T-helper 1 cell treated with Interleukin-12 subunit alpha and Interleukin-12 subunit beta and Interleukin-4 antibody, amounts not matched to agents 30 ng/mL and 1 ng/mL, for 36 hours (primary cell): ENCODE measurements around the gene HLTF. TPM values are rescaled to one million over a fixed set of nuclear protein-coding genes. Genes with fewer than 3 reads are reported as not detected.

Experiments
- intact Hi-C: fragments of 100-400 bp; cut with micrococcal nuclease; formaldehyde crosslinking; loops from one replicate; pipeline ENCODE4 v1.15.1; 2024
- total RNA-seq: library from RNA; stranded (reverse); gene quantifications from 2 replicates; pipeline ENCODE4 v1.2.3, GENCODE V29; 2022

The HLTF gene
- total RNA-seq, 1 donor from 2014 or later, result 17.7 TPM

DNA sequence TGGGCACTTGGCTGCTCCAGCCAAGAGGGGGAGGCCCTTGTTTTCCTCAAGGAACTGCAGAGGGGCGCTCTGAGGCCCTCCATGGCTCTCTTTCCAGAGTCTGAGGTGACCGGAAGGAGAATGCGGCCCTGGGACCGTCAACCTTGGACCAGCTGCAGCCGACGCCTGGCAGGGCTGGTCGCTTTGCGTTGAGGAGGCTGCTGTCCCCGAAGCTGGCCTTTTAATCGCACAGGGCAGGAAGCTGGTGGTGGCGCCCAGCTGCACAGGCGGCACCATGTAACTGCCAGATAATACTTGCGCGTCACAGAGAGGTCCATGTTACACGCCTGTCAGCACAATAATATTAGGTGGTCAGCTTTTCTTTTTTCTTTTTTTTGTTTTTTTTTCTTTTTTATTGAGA lies 875 bp upstream of the HLTF start:
- intact Hi-C loops, result loop anchor here (5.0 kb wide), 2 partner anchors 1320 to 1615 kb away; partner anchors contain the start of genes ERICH6 and TSC22D2

DNA sequence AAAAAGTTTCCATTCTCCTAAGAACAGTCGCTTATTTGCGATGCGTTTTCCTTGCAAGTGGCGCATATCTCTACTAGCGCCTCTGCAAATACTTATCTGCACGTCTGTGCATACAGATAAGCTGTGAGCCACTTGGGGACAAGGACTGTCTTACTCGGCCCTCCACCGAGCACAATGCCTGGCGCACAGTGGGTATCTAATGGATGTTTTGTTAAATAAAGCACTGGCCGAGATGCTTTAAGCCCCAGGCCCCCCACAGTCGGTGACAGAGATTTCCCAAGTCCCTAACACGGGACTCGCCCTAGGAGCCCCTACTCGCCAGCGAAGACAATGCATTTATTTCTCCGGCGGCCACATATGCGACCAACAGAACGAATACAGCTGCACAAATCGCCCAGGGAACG lies 503 bp downstream of the HLTF start:
- intact Hi-C loops, result loop anchor here (1.0 to 5.0 kb wide), 11 partner anchors 10 to 1616 kb away; partner anchors contain the start of genes ERICH6, GYG1, HPS3 and TSC22D2

- intact Hi-C loops, result no loop called here
These were observed 4.6 kb downstream of the HLTF start for GRCh38 chr3:149081772-149082171.

- intact Hi-C loops, result no loop called here
These were observed 5.6 kb downstream of the HLTF start for GRCh38 chr3:149080699-149081091.

GRCh38 chr3:149080011-149080698 lies 6.2 kb downstream of the HLTF start:
- intact Hi-C loops, result no loop called here

GRCh38 chr3:149077628-149078027 lies 8.7 kb downstream of the HLTF start:
- intact Hi-C loops, result no loop called here

DNA sequence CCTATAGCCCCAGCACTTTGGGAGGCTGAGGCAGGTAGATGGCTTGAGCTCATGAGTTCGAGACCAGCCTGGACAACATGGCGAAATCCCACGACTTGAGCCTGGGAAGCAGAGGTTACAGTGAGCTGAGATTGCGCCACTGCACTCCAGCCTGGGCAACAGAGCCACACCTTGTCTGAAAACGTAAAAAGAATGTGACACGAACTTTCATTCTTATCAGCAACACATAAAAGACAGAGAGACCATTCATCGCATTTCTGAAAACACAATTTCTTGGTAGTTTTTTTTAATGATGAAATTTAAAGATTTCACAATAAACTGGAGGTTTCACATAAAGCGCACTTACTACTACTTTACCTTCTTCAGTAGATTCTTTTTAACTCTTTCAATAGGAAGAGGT lies 18.4 kb downstream of the HLTF start:
- intact Hi-C loops, result no loop called here

GRCh38 chr3:149061776-149062175 lies 24.6 kb downstream of the HLTF start:
- intact Hi-C loops, result no loop called here

GRCh38 chr3:149058602-149059001 lies 27.7 kb downstream of the HLTF start:
- intact Hi-C loops, result no loop called here

DNA sequence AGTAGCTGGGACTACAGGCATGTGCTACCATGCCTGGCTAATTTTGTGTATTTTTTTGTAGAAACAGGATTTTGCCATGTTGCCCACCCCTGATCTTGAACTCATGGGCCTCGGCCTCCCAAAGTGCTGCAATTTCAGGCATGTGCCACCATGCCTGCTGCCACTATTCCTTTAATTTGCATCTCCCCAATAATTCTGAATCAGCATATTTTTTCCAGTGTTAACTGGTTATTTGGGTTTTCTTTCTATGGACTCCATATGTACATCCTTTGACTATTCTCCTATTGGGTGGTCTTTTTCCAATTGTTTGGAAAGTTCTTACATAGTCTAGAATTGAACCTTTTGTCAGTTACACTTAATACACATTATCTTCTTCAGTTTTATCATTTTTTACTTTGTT lies 28.1 kb downstream of the HLTF start:
- intact Hi-C loops, result no loop called here

DNA sequence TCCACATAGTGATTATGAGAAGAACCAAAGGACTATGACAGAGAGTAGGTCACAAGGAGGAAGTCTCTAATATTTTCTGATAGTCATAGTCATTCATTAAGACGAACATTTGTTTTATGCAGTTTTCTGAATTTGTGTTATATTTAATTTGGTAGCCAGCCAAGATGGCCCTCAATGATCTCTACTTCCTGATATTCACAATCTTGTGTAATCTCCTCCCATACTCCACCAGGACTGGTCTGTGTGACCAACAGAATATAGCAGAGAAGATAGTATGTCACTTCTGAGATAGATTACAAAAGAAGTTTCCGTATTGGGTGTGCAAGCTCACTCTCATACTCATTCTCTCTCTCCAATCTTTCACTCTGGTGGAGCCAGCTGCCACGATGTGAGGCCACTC lies 30.8 kb downstream of the HLTF start:
- intact Hi-C loops, result no loop called here

DNA sequence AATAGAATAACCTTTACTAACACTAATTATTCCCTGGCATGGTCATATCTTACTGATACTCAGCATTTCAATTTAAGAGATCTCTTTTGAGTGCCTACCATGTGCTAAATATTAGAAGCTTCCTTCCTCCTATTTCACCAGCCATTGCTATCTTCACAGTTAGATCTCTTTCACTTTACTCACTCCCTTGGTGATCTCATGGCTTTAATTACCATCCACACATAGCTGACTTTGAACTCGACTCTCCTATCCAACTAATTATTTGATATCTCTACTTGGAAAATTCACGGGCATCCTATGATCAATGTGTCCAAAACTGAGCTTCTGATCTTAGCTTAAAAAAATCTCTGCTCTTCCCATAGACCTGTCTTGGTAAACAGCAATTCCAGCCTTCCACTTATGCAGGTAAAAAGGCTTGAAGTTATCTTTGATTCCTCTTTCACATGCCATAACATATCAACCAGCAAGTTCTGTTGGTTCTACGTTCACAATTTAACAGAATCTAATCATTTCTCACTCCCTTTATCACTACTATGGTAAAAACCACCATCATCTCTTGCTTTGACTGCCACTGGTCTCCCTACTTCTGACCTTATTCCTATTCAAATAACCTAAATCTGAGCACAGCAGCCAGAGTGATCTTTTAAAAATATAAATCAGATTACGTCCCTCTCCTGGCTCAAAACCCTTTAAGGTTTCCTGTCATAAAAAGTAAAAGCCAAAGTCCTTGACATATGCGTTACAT lies 41.8 kb downstream of the HLTF start:
- intact Hi-C loops, result no loop called here

DNA sequence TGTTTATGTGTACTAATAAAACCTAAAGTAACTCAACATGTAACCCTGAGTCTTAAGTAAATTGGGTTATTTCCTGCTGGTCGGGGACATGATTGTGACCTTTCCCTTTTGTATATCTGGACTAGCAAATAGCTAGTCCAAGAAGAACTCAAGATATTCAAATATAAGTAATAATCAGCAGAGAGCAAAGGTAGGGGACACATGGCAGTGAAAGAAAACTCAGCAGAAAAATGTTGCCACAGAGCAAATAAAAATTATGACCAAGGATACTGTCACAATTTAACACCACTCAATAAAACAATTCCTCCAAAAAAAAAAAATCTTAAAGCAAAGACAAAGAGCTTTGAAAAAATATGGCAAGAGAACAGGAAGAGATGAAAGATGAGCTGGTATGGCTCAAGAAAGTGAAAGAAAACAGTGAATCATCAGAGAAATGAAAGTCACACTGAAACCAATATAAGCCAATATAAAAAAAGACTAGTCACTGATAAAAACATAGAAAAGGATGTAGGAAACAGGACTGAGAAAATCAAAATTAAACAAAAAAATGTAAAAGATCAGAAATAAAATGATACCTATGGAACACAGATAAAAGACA lies 43.4 kb downstream of the HLTF start:
- intact Hi-C loops, result loop anchor here (1.0 to 2.0 kb wide), 3 partner anchors 34 to 52 kb away; partner anchors contain the start of genes GYG1 and HLTF

- intact Hi-C loops, result no loop called here
These were observed 48.0 kb downstream of the HLTF start for GRCh38 chr3:149038322-149038721.

DNA sequence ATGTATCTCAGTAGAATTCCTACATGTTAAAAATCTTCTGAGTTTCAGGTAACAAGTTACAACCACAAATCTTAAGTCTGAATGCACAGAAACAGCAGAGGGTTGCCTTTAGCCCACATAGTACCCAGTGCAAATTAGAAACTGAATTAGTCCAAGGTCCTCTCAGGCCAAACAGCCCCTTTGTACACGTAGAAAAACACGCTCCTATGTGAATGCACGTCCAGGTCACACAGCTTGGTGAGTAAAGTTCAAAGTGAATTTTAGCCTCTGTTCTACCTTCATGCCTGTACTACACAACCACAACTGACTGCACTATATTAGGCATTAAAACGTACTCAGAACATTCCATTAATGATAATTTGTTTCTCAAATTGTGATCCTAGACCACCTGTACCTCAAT lies 48.6 kb downstream of the HLTF start:
- intact Hi-C loops, result no loop called here

- intact Hi-C loops, result no loop called here
These were observed 55.2 kb downstream of the HLTF start for GRCh38 chr3:149031096-149031495.

- intact Hi-C loops, result no loop called here
These were observed 59.6 kb downstream of the HLTF start for GRCh38 chr3:149026718-149027117.

DNA sequence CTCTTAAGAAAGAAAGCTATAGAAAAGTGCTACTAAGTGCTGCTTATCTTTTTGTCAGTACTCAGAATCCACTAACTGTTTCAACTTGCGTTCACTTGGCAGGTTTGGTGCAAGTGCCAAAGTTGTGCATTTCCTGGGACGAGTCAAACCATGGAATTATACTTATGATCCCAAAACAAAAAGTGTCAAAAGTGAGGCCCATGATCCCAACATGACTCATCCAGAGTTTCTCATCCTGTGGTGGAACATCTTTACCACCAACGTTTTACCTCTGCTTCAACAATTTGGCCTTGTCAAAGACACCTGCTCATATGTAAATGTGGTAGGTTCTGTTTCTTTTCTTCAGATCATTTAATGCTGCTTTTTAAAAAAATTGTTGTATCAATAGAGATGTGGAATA lies 62.4 kb downstream of the HLTF start:
- intact Hi-C loops, result no loop called here

GRCh38 chr3:149021830-149022229 lies 64.5 kb downstream of the HLTF start:
- intact Hi-C loops, result no loop called here

GRCh38 chr3:149020839-149021252 lies 65.5 kb downstream of the HLTF start:
- intact Hi-C loops, result no loop called here

- intact Hi-C loops, result no loop called here
These were observed 66.0 kb downstream of the HLTF start for GRCh38 chr3:149020196-149020838.

DNA sequence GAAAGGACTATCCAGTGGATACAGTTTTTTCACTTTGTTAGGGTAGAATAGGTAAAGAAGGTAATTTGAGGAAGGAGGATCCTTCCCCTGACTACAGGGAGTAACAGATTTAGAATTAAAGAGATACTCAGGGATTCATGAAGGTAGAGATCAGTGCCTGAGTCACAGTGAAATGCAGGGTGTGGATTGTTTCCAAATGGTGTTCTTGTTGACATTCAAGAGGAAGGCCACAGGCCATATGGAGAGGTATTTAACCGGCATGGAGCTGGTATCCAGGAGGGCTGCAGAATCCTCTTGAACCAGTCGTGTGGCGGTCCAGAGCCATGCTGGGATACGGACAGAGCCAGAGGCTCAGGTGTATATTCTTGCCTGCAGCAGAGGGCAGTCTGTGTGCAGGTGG lies 66.8 kb downstream of the HLTF start:
- intact Hi-C loops, result no loop called here
